Epithelial cell of esophagus (primary cell): ENCODE measurements around the gene TBC1D19.

Experiments used
- DNase-seq: peaks from one replicate; pipeline ENCODE4 v3.0.0; 2010; ENCODE audit warnings: low read depth
- H3K4me3 ChIP-seq: 2 replicates; pipeline ENCODE4 v1.5.1; 2011; ENCODE audit warnings: mild to moderate bottlenecking, low read length, control low read depth
- CTCF ChIP-seq: IDR thresholded peaks from 2 replicates; pipeline ENCODE4 v1.5.1; 2011; ENCODE audit warnings: low read depth, mild to moderate bottlenecking, low read length, control low read depth, inconsistent platforms; ENCODE audit not compliant: insufficient read depth; ENCODE audit errors: missing control alignments

Gene TBC1D19

GRCh38 chr4:26782830-26783202 is 198.9 kb downstream of the TBC1D19 start:
- TF ChIP-seq CTCF, result no peak
- no peak for DNase-seq

GRCh38 chr4:26784207-26784865 is 200.5 kb downstream of the TBC1D19 start:
- DNase-seq, result no peak
- no peak for TF ChIP-seq CTCF
- no peak overlapping the region for H3K4me3 ChIP-seq

More at GRCh38 chr4:26782830-26783202, 198.9 kb downstream of the TBC1D19 start:
- no peak overlapping the region for H3K4me3 ChIP-seq

GRCh38 chr4:26785312-26785711 is 201.4 kb downstream of the TBC1D19 start:
- DNase-seq, result no peak
- TF ChIP-seq CTCF, result no peak
- no peak overlapping the region for H3K4me3 ChIP-seq

DNA sequence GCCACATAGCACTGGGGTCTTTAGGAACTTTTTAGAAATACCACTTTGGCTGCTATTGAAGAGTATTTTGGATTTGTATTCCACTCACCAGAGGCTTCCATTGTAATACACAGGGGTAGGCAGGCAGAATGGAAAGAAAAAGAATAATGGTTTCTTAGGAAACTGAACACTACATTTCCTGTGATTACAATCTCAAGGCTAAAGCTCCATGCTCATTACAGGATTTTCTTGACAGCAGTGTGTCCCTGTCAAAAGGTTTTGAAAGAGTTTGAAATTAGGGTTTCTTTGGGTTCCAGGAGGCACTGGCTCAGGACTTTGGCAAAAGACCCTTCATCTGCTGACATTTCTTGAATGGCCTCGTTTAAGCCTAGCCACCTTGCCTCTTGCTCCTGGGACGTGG is 201.9 kb downstream of the TBC1D19 start:
- no peak for TF ChIP-seq CTCF
- DNase-seq, result no peak
- no peak overlapping the region for H3K4me3 ChIP-seq

GRCh38 chr4:26786916-26787315 is 203.0 kb downstream of the TBC1D19 start:
- no peak overlapping the region for H3K4me3 ChIP-seq
- no peak for DNase-seq
- no peak for TF ChIP-seq CTCF

- TF ChIP-seq CTCF, result peak; percentile 42
- DNase-seq, result peak; percentile 92
- H3K4me3 ChIP-seq, result no peak overlapping the region
These were observed 203.8 kb downstream of the TBC1D19 start for GRCh38 chr4:26787461-26788340.
